ENCODE data around the gene NBAS. TPM values are rescaled to one million over a fixed set of nuclear protein-coding genes. Genes with fewer than 3 reads are reported as not detected.

NBAS gene
- total RNA-seq, 1 experiment from 2014 or later: 32.5 TPM

DNA sequence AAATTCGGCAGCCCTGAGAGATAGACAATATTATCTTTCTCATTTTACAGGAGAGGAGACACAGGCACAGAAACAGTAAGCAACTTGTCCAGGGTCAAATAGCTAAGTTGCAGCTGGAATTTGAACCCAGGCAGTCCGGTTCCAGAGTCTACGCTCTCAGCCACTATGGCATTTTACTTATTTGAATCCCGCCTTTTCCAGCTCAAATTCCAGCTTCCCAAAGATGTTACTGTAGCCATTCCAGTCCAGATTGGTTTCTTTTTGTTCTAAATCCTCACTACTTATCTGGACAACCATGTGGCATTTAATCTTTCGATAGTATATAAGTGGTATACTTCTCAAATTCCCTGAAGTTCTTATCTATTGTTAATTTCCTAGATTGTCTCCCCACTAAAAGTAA lies 125.7 kb downstream of the NBAS start:
- Mint-ChIP-seq H3K27me3 (ENCODE audit: low read depth) (no peaks in the 10 kb centered on the region), H3K4me3 (no peak overlapping the region), H3K36me3 (ENCODE audit: insufficient read depth in 1 of 3, low read depth in 3 of 3) (peaks cover 8 to 18% (median 15%) of the 10 kb centered on the region in 3 experiments; a peak in 6 of 7 replicates), H3K4me1 (peaks cover 9 to 10% of the 10 kb centered on the region in 2 experiments), H3K9me3 (peaks cover 14 to 17% of the 10 kb centered on the region in 2 experiments), H3K27ac (no peak overlapping the region)
- H3K4me1 ChIP-seq (ENCODE audit: insufficient read depth, low read length): no peaks in the 10 kb centered on the region
- no peak overlapping the region for H3K23ac ChIP-seq (ENCODE audit: insufficient read length, low read depth, low read length)
- no peak overlapping the region for H2BK20ac ChIP-seq (ENCODE audit: low read depth, low read length, poor library complexity, severe bottlenecking)
- no peaks in the 10 kb centered on the region for H3K27me3 ChIP-seq (ENCODE audit: insufficient read depth, low read length)
- no peaks in the 10 kb centered on the region for H4K20me1 ChIP-seq (ENCODE audit: control insufficient read depth, insufficient read depth, insufficient read length)
- no peak overlapping the region for H3K4me2 ChIP-seq (ENCODE audit: insufficient read depth, insufficient read length, low read length)
- no peaks in the 10 kb centered on the region for H3K9me3 ChIP-seq (ENCODE audit: control insufficient read depth, low read depth, low read length)
- no peak overlapping the region for H2AK5ac ChIP-seq (ENCODE audit: insufficient read length, low read length)
- no peak overlapping the region for H2BK12ac ChIP-seq (ENCODE audit: insufficient read length, low read depth, low read length)
- no peak overlapping the region for H3K18ac ChIP-seq (ENCODE audit: insufficient read length, low read depth, low read length)
- H2AFZ ChIP-seq (ENCODE audit: low read length): no peak overlapping the region
- no peak overlapping the region for H2BK5ac ChIP-seq (ENCODE audit: insufficient read length, low read length)
- H4K91ac ChIP-seq (ENCODE audit: insufficient read length, low read depth, low read length): no peak overlapping the region
- no peak overlapping the region for H3T11ph ChIP-seq (ENCODE audit: low read length)
- no peaks in the 10 kb centered on the region for H3K79me2 ChIP-seq (ENCODE audit: insufficient read depth, low read length)
- H3K27ac ChIP-seq (ENCODE audit: insufficient read length, low read depth, low read length): no peak overlapping the region
- no peak overlapping the region for H3K4ac ChIP-seq (ENCODE audit: low read depth, low read length)
- H3K79me1 ChIP-seq (ENCODE audit: insufficient read depth, low read depth, low read length, poor library complexity, severe bottlenecking): no peaks in the 10 kb centered on the region
- H3K23me2 ChIP-seq (ENCODE audit: insufficient read length, low read depth, low read length, poor library complexity, severe bottlenecking): no peaks in the 10 kb centered on the region
- H3K9ac ChIP-seq (ENCODE audit: extremely low read depth, insufficient read length, low read length): no peak overlapping the region
- no peak for DNase-seq
- no peak overlapping the region for H4K8ac ChIP-seq (replicated peaks; ENCODE audit: insufficient read length, low read depth, low read length)
- H4K5ac ChIP-seq (ENCODE audit: insufficient read length, low read depth, low read length): no peak overlapping the region
- WGBS (ENCODE audit: extremely low coverage, insufficient read length, low lambda C conversion rate): no CpG with 5 or more reads among the region's 5 CpGs
- no peak overlapping the region for H2BK15ac ChIP-seq (ENCODE audit: low read depth, low read length)
- no peak overlapping the region for H3K56ac ChIP-seq (ENCODE audit: insufficient read length, low read depth, low read length)
- H2BK120ac ChIP-seq (ENCODE audit: low read depth, low read length, poor library complexity, severe bottlenecking): no peak overlapping the region
- H3K14ac ChIP-seq (ENCODE audit: insufficient read depth, low read length): no peak overlapping the region
- TF ChIP-seq CTCF (conservative IDR thresholded peaks at IDR 0.05): no peak
